ENCODE results near the gene HPS1.

HPS1 gene

DNA sequence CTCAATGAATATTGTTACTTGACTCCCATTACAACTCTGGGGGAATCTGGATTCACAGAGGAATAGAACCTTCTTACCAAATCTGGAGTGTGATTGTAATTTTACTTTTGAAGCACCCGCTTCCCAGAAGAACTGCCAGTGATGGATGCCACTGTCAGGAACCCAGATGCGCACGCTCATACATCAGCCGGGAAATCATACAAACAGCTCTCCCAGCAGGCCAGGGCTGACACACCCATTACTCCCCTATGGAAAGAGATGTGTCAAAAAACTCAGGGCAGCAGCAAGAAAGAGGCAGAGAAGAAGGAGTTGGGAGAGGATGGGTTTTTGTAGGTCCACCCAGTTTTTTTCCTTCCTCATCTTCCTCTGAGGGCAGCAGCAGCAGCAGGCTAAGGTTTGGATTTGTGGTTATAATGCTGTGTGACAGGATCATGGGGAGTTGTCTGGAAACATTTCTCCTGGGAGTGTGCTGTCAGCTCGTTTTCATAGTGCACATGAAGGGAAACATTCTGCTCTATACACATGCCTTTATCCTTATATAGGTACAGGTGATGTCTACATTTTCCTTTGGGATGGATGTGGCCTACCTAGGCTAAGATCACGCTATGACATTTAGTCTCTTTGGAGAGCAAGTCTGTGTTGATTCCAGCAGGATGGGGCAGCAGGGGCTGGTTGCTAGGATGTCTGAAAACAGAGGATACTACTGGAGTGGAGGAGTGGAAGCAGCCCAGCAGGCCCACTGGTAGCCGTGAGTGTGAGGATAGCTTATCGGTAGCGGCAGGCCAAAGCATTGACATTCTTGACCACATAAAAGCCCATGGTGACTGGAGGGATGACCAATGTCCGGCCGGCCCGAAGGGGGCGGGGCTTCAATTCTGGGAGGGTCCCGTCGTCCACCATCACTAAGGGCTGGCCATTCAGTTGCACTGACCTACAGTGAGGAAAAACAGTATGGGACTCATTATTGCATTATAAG, 12.4 kb upstream of the HPS1 start:
- Histone ChIP-seq H3K9me3 (ENCODE audit: low read length) (no peaks in the 10 kb centered on the region), H2AFZ (ENCODE audit: low read depth, low read length) (no peak overlapping the region), H3K4me3 (ENCODE audit: low read length) (no peak overlapping the region), H3K27me3 (ENCODE audit: insufficient read depth, low read length) (no peaks in the 10 kb centered on the region), H3K36me3 (ENCODE audit: insufficient read depth, low read length) (no peaks in the 10 kb centered on the region), H3K4me1 (ENCODE audit: insufficient read depth, low read length) (peaks cover 14% of the 10 kb centered on the region)

GRCh38 chr10:98457721-98458120, 11.0 kb upstream of the HPS1 start:
- no peaks in the 10 kb centered on the region for H3K9me3 ChIP-seq (ENCODE audit: low read length)
- no peaks in the 10 kb centered on the region for H3K36me3 ChIP-seq (ENCODE audit: insufficient read depth, low read length)
- H2AFZ ChIP-seq (ENCODE audit: low read depth, low read length), result no peak overlapping the region
- no peaks in the 10 kb centered on the region for H3K27me3 ChIP-seq (ENCODE audit: insufficient read depth, low read length)
- no peak overlapping the region for H3K4me3 ChIP-seq (ENCODE audit: low read length)
- peaks cover 14% of the 10 kb centered on the region for H3K4me1 ChIP-seq (ENCODE audit: insufficient read depth, low read length)

GRCh38 chr10:98456686-98457482, 10.1 kb upstream of the HPS1 start:
- Histone ChIP-seq H3K4me1 (ENCODE audit: insufficient read depth, low read length) (peaks cover 14% of the 10 kb centered on the region), H3K36me3 (ENCODE audit: insufficient read depth, low read length) (no peaks in the 10 kb centered on the region), H2AFZ (ENCODE audit: low read depth, low read length) (no peak overlapping the region), H3K4me3 (ENCODE audit: low read length) (no peak overlapping the region), H3K9me3 (ENCODE audit: low read length) (no peaks in the 10 kb centered on the region), H3K27me3 (ENCODE audit: insufficient read depth, low read length) (no peaks in the 10 kb centered on the region)

- Histone ChIP-seq H3K4me3 (ENCODE audit: low read length) (no peak overlapping the region), H3K36me3 (ENCODE audit: insufficient read depth, low read length) (no peaks in the 10 kb centered on the region), H3K4me1 (ENCODE audit: insufficient read depth, low read length) (peaks cover 14% of the 10 kb centered on the region), H2AFZ (ENCODE audit: low read depth, low read length) (no peak overlapping the region), H3K9me3 (ENCODE audit: low read length) (no peaks in the 10 kb centered on the region), H3K27me3 (ENCODE audit: insufficient read depth, low read length) (no peaks in the 10 kb centered on the region)
These were observed 9.4 kb upstream of the HPS1 start for GRCh38 chr10:98456043-98456570.

DNA sequence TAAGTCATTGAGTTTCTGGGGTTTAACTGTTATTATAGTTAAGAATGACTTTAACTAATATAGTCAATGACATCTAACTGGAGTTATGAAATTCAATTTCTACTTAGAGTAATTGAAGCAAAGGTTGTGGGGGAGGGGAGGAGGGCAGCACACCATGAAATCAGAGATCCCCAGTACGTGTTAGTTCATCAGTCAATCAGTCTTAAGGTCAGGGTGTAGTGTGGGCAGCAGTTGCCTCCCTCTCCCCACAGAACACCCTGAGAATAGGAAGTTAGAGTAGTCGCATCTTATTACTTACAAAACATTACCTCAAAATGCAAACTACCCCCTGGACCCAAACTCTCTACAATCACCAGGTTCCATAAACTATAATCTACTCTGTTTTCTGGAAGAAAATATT, 7.0 kb upstream of the HPS1 start:
- Histone ChIP-seq H3K36me3 (ENCODE audit: insufficient read depth, low read length) (no peaks in the 10 kb centered on the region), H3K4me1 (ENCODE audit: insufficient read depth, low read length) (peaks cover 10% of the 10 kb centered on the region), H2AFZ (ENCODE audit: low read depth, low read length) (no peak overlapping the region), H3K27me3 (ENCODE audit: insufficient read depth, low read length) (no peaks in the 10 kb centered on the region), H3K4me3 (ENCODE audit: low read length) (no peak overlapping the region), H3K9me3 (ENCODE audit: low read length) (no peaks in the 10 kb centered on the region)

- Histone ChIP-seq H2AFZ (ENCODE audit: low read depth, low read length) (no peak overlapping the region), H3K4me3 (ENCODE audit: low read length) (no peak overlapping the region), H3K36me3 (ENCODE audit: insufficient read depth, low read length) (no peaks in the 10 kb centered on the region), H3K4me1 (ENCODE audit: insufficient read depth, low read length) (peaks cover 4% of the 10 kb centered on the region), H3K27me3 (ENCODE audit: insufficient read depth, low read length) (no peaks in the 10 kb centered on the region), H3K9me3 (ENCODE audit: low read length) (no peaks in the 10 kb centered on the region)
These were observed 3.9 kb upstream of the HPS1 start for GRCh38 chr10:98450618-98451017.

DNA sequence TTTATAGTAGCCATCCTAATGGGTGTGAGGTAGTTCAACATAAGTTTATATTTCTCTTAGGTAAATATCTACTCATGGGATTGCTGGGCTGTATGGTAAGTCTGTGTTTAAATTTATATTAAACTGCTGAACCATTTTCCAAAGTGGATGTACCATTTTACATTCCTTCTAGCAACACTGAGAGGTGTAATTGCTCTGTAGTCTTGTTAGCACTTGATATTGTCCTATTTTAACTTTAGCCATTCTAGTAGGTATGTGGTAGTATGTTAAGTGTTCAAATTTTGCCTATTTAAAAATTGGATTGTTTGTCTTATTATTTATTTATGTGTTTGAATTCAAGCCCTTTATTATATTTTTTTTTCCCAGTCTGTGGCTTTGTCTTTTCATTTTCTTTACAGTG, 2.6 kb upstream of the HPS1 start:
- Histone ChIP-seq H3K27me3 (ENCODE audit: insufficient read depth, low read length) (no peaks in the 10 kb centered on the region), H2AFZ (ENCODE audit: low read depth, low read length) (no peak overlapping the region), H3K4me1 (ENCODE audit: insufficient read depth, low read length) (peaks cover 4% of the 10 kb centered on the region), H3K4me3 (ENCODE audit: low read length) (no peak overlapping the region), H3K36me3 (ENCODE audit: insufficient read depth, low read length) (peaks cover 12% of the 10 kb centered on the region), H3K9me3 (ENCODE audit: low read length) (no peaks in the 10 kb centered on the region)

DNA sequence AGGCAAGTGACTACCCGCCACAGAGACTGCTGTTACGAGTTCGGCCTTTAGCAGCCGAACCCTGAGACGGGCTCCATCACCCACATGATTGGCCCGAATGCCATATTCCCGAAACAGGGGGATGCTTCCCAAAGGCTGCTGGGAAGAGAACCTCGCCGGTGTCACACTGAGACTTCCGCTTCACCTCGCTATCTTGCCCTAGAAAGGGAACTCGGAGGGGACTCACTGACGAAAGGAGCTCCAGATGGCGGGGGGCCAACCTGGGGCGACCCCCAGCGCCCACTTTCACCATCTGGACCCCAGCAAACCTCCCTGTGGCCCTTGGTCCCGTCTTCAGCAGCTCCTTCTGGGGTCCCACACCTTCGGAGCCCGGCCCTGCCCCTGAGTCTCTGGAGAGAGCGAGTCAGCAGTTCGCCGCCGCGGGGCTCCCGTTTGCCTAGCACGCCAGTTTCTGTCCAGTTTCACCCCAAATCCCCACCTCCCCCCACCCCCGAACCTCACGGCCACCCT, 529 bp downstream of the HPS1 start:
- H2AFZ ChIP-seq (ENCODE audit: low read depth, low read length), result peak overlapping the region; percentile 100
- peaks cover 24% of the 10 kb centered on the region for H3K36me3 ChIP-seq (ENCODE audit: insufficient read depth, low read length)
- H3K9me3 ChIP-seq (ENCODE audit: low read length), result no peaks in the 10 kb centered on the region
- peaks cover 4% of the 10 kb centered on the region for H3K4me1 ChIP-seq (ENCODE audit: insufficient read depth, low read length)
- H3K4me3 ChIP-seq (ENCODE audit: low read length), result peak overlapping the region; percentile 97
- no peaks in the 10 kb centered on the region for H3K27me3 ChIP-seq (ENCODE audit: insufficient read depth, low read length)

GRCh38 chr10:98445200-98445812, 1.4 kb downstream of the HPS1 start:
- Histone ChIP-seq H3K36me3 (ENCODE audit: insufficient read depth, low read length) (peaks cover 24% of the 10 kb centered on the region), H3K9me3 (ENCODE audit: low read length) (no peaks in the 10 kb centered on the region), H3K27me3 (ENCODE audit: insufficient read depth, low read length) (no peaks in the 10 kb centered on the region), H2AFZ (ENCODE audit: low read depth, low read length) (no peak overlapping the region), H3K4me3 (ENCODE audit: low read length) (no peak overlapping the region), H3K4me1 (ENCODE audit: insufficient read depth, low read length) (peaks cover 4% of the 10 kb centered on the region)

DNA sequence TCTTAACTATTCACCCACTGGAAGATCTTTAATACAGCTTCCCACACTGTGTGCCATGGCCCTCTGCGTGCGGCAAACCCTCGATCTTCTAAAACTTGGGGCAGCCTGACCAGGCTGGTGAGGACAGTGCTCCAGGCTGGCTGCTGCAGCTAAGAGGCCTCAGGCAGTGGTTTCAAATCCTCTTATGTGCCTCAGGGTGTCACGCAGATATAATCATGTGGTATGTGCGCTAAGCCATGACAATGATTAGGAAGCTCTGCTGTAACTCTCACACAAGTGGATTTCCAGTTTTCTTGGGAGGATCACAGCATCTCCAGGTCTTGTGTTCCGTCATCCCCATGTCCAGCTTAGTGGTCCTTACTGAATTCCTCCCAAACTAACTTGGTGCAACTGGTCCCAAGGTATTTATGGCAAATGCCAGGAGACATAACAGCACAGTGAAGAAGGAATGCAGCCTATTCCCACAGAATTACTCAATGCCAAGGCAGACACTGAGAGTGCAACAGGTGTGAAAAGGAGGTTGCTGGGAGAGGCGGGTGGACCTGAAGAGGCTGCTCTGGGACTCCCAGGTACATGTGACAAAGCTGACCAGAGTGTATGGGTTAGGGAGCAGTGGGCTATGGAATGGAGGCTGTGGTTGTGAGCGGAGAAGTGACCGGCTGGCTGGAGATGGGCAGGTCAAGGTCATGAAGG, 2.3 kb downstream of the HPS1 start:
- Histone ChIP-seq H3K36me3 (ENCODE audit: insufficient read depth, low read length) (peaks cover 24% of the 10 kb centered on the region), H3K9me3 (ENCODE audit: low read length) (peaks cover 2% of the 10 kb centered on the region), H3K4me1 (ENCODE audit: insufficient read depth, low read length) (peaks cover 4% of the 10 kb centered on the region), H3K27me3 (ENCODE audit: insufficient read depth, low read length) (no peaks in the 10 kb centered on the region), H3K4me3 (ENCODE audit: low read length) (no peak overlapping the region), H2AFZ (ENCODE audit: low read depth, low read length) (no peak overlapping the region)

- Histone ChIP-seq H3K9me3 (ENCODE audit: low read length) (peaks cover 20% of the 10 kb centered on the region), H3K4me1 (ENCODE audit: insufficient read depth, low read length) (no peaks in the 10 kb centered on the region), H3K36me3 (ENCODE audit: insufficient read depth, low read length) (peaks cover 31% of the 10 kb centered on the region), H2AFZ (ENCODE audit: low read depth, low read length) (no peak overlapping the region), H3K27me3 (ENCODE audit: insufficient read depth, low read length) (no peaks in the 10 kb centered on the region), H3K4me3 (ENCODE audit: low read length) (no peak overlapping the region)
These were observed 8.0 kb downstream of the HPS1 start for GRCh38 chr10:98438715-98439114.

GRCh38 chr10:98436704-98437103, 10.0 kb downstream of the HPS1 start:
- peaks cover 29% of the 10 kb centered on the region for H3K36me3 ChIP-seq (ENCODE audit: insufficient read depth, low read length)
- no peak overlapping the region for H2AFZ ChIP-seq (ENCODE audit: low read depth, low read length)
- H3K27me3 ChIP-seq (ENCODE audit: insufficient read depth, low read length), result no peaks in the 10 kb centered on the region
- peaks cover 28% of the 10 kb centered on the region for H3K9me3 ChIP-seq (ENCODE audit: low read length)
- no peak overlapping the region for H3K4me3 ChIP-seq (ENCODE audit: low read length)
- no peaks in the 10 kb centered on the region for H3K4me1 ChIP-seq (ENCODE audit: insufficient read depth, low read length)
